H4 (cell line): ENCODE data around the gene AMACR. TPM values are rescaled to one million over a fixed set of nuclear protein-coding genes. Genes with fewer than 3 reads are reported as not detected.

Source experiments
- DNase-seq: peaks from one replicate; pipeline ENCODE4 v3.0.0-alpha.2; 2015; ENCODE audit warnings: low spot score
- total RNA-seq: library from RNA; depleted of rRNA; stranded (reverse); fragments of >200 nt; shearing (Covaris generic); gene quantifications from 2 replicates; pipeline ENCODE4 v1.2.3, GENCODE V29; 2014; rRNA removed

Gene AMACR
- total RNA-seq: 11.8 and 21.2 TPM in 2 replicates

DNA sequence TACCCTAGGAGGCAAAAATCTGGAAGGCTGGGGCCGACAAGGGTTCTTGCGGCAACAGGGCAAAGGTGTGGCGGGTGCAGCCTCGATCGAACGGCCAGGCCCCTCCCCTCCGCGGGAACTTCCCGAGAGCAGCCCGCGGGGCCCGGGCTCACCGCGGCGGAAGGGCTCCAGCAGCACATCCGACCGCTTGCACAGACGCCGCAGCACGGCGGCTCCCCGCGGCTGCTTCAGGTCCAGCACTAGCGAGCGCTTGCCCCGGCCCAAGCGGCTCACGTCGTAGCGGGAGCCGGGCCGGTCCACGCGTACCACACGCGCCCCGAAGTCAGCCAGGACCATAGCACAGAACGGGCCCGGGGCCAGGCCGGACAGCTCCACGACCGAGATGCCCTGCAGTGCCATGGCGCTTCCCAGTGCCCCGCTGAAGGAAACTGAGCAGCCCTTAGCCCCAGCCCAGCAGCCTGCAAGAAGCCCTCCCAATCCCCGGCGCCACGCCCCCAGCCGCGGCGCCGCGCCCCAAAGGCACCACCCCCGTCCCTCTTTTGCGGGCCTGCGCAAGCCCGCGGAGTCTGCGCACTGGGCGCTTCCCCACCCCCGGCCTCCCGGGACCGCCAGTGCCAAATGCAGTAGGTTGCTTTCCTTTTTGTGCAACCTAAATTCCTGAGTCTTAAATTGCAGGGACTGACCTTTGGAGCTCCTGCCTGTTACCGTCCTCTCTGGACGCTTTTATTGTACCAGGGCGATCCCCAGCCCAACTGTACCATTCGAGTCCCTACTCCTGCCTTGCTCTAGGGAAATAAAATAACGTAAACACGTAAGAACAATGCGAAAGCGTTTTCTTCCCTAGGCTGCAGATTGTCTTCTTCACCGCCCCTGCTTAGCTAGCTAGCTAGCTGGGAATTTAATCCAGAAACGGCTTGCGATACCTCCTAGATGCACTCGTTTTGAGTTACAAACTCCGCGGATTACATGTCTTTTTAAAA lies at the start of gene AMACR:
Gene AMACR (minus strand): TSS at position 430 of the 980 bp plus-strand sequence. CDS start 31 bp downstream, at position 399.
- DNase-seq: peak; percentile 90

DNA sequence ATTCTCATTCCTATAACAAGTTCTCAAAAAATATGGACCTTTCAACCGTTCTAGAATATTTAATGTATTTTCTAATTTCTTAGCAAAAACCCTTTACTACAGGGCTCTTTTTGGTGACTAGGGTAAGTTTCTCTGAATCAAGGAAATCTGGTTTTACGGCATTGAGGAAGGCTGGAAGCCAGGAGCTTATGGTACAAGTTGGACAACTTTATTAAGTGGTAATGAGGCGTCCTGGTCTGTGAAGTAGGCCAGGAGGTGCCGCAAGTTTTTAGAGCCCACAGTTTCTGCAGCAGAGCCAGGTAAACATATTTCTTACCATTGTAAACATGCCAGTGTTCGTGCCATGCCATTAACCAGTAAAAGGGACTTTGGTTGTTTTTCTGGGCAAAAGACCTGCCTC lies 49.7 kb upstream of the AMACR start:
- DNase-seq: no peak

- no peak for DNase-seq
Observed at GRCh38 chr5:34057118-34057517, 49.3 kb upstream of the AMACR start.

GRCh38 chr5:34055667-34056066 lies 47.8 kb upstream of the AMACR start:
- no peak for DNase-seq

DNA sequence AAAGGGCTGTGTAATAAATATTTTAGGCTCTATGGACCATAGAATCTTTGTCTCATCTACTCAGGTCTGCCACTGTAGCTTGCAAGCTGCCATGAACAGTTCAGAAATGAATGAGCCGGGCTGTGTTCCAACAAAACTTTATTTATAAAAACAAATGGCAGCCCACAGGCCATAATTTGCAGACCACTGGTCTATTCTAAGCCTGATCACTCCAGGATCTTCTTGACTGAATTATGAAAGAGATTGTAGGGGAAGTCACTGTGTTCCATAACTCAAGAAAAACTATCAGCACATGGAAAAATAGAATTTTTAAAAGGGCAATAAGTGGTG lies 46.5 kb upstream of the AMACR start:
- no peak for DNase-seq

DNA sequence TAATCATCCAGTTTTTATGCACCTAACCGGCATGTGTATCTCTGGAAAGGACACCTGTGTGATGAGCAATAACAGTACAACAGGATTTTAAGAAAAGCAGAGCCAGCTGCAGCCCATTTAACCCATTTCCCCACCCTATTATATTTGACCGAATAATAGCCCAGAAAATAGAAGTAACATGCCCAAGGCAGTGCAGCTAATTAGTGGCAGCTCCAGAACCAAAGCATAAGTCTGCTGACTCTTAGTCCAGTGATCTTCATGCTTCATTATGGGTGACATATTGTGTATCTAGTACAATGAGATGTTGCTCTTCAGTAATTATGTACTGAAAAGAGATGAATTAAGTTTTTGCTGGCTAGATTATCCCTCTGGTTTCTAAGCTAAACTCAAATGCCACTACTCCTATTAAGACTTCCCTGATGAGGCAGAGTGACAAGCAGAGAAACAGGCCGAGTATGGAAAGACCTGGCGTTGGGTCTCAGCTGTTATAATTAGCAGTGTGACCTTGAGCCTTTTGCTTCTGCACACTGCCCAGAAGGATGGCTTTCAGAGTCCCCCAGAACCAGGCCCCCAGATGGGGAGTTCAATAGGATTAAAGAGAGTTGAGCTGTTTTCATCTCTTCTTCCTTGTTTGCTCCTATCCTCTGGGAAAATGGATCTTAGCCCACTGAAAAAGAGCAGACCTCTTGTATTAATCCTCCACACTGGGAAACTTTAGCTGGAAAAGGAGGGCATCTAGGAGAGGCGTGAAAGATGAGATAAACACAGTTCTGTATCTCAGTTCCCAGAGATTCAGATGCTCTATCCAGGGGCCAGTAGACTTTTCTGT lies 45.9 kb upstream of the AMACR start:
- no peak for DNase-seq

DNA sequence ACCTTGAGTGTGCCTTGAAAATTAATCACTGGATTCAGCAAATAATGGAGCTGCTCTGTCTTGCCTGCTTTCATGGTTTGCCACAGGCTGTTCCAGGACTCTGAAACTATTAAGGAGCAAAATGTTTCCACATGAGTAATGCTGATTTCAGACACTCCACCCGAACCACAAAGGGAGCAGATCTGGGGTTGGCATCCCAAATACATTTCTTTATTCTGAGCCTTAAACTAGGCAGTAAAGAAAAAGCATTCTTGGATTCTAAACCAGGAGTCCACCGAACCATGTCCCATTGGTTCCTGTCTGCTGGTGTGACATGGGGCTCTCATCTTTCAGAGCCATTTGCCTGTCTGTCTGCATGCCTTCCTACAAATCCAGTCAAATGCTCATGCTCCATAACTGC lies 45.3 kb upstream of the AMACR start:
- no peak for DNase-seq

- DNase-seq: no peak
Observed at GRCh38 chr5:34051374-34051980, 43.6 kb upstream of the AMACR start.

DNA sequence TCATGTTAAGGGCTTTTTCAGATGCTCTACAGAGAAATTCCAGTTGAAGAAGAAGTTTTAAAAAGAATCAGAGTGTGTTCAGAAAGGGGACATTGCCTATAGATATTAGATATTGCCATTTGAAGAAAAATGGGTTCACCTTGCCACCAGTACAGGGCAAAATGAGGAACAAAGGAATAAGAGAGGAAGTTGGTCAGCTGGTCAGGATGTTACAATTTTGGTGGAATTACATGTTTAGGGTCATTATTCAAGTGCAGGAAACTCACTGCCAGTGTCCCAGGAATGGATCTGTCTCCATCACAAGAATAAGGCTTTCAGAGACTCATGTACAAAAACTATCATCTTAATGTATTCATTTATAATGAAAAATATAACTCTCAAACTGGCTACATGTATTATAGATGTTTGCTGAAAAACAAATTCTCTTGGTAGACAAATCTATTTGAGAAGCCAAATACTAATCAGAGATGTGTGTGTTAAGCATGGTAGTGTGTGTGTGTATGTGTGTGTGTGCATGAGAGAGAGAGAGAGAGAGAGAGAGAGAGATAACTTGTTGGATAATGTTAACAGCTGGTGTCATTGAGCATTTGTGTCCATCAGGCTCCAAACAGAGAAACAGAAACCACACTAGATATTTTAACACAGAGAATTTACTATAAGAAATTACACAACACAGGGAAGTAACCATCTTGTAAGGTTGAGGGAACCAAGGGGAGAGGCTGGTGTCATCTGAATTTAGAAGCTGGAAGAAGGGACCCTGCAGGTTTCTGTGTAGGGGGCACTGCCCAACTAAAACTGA lies 40.1 kb upstream of the AMACR start:
- no peak for DNase-seq

DNA sequence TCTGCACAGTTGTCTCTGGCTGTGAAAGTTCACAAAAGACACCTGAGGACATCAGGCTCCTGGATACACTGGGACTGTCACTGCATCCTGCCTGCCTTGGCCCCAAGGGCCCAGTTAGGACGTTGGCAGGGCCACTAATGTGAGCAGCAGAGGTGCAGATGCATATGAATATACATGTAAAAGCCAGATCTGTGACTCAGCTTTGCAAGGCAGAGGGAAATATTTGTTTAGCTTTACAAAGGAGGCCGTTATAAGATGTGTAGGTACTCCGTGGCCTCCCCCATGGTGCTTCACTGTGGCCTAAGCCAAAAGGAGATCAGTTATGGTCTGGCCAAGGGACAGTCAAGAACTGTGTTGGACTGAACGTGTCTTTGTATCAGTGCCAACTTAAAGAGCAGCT lies 39.3 kb upstream of the AMACR start:
- no peak for DNase-seq

DNA sequence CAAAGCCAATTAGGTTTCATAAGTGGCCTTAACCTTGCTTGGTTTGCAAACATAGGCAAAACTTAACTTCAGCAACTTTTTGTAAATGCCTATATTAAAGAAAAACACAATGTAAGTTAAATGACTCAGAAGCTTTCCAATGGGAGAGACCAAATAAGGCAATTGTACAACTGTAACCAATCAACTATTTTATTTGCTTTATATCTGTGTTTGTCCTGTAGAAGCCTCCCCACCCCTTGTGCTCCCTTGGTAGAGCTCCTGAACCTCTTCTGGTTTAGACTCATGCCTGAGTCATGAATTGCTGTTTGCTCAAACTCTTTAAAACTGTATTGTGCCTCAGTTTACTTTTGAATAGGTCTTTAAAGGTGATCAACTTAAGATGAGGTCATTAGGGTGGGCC lies 38.1 kb upstream of the AMACR start:
- DNase-seq: no peak

- DNase-seq: no peak
Observed at GRCh38 chr5:34045023-34045422, 37.2 kb upstream of the AMACR start.

GRCh38 chr5:34043099-34043876 lies 35.4 kb upstream of the AMACR start, which contains the start of gene C1QTNF3:
Gene C1QTNF3 (minus strand): TSS chr5:34043213. CDS start chr5:34043125, 88 bp downstream.
- no peak for DNase-seq

DNA sequence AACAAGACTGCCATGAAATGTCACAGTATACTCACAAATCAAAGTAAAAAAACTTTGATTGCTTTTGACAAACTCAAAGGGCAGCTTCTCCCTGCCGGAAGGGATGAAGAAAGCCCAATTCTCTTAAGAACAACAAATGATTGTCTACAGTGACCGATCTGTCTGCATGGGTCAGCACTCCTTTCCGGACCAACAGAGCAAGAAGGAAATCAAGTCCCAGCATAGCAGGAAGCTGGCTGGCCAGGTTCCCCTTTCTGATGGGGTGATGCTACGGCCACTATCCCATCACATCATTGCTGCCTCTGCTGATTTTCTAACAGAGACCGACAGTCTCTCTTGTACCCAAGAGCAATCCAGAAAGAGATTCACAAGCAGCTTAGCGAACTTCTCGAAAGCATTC lies 34.5 kb upstream of the AMACR start:
- no peak for DNase-seq

GRCh38 chr5:34041247-34041972 lies 33.6 kb upstream of the AMACR start:
- no peak for DNase-seq

GRCh38 chr5:34040472-34040871 lies 32.6 kb upstream of the AMACR start:
- no peak for DNase-seq

- no peak for DNase-seq
Observed at GRCh38 chr5:34039398-34040157, 31.7 kb upstream of the AMACR start.

- no peak for DNase-seq
Observed at GRCh38 chr5:34038838-34039237, 31.0 kb upstream of the AMACR start.

DNA sequence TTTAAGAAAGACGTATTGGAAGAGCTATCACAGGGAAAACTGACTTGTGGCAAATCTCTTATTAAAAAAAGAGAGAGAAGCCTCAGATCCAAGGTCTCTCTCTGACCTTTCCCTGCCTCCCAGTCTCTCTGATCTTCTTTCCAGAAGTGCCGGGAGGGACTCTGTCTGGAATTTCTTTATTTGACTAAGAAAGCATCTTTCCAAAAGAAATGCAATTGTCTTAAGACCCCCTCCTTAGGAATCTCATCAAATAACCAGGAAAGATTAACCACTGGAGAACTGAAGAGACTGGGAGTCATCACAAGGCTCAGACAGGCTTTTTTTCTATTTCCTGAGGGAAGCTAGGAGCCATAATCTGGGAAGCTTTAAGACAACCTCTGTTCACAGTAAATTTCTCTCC lies 30.5 kb upstream of the AMACR start:
- DNase-seq: no peak
